ENCODE measurements around the gene BAAT. TPM values are rescaled to one million over a fixed set of nuclear protein-coding genes. Genes with fewer than 3 reads are reported as not detected.

The BAAT gene
- total RNA-seq, 1 experiment from 2014 or later = 0.25 TPM

- H2AFZ ChIP-seq (ENCODE audit: low read depth, low read length, poor library complexity, severe bottlenecking) = no peak overlapping the region
- no peaks in the 10 kb centered on the region for H3K79me2 ChIP-seq (ENCODE audit: insufficient read depth, low read length)
- intact Hi-C loops (cut with micrococcal nuclease) = no loop called here
- TF ChIP-seq POLR2AphosphoS5 (IDR thresholded peaks at IDR 0.05; ENCODE audit: low read depth, low read length) (no peak), SRF (IDR thresholded peaks at IDR 0.05; ENCODE audit: low read depth) (no peak), ATF3 (IDR thresholded peaks at IDR 0.05) (no peak), MAX (IDR thresholded peaks at IDR 0.05) (no peak), EZH2 (IDR thresholded peaks at IDR 0.05) (no peak), CTCF (IDR thresholded peaks at IDR 0.05 in 2 of 3, conservative IDR thresholded peaks at IDR 0.05 in 1 of 3; ENCODE audit: borderline replicate concordance in 1 of 3, insufficient read depth in 1 of 3, low read depth in 2 of 3, low read length in 2 of 3) (no peak), TCF7L2 (IDR thresholded peaks at IDR 0.05; ENCODE audit: borderline replicate concordance, extremely low read depth, insufficient read depth, insufficient read length) (no peak), ELF1 (IDR thresholded peaks at IDR 0.05; ENCODE audit: borderline replicate concordance, low read depth) (no peak), EGR1 (IDR thresholded peaks at IDR 0.05; ENCODE audit: low read depth) (no peak), SP1 (IDR thresholded peaks at IDR 0.05; ENCODE audit: low read depth) (no peak), RAD21 (IDR thresholded peaks at IDR 0.05; ENCODE audit: low read depth) (no peak), REST (IDR thresholded peaks at IDR 0.05; ENCODE audit: low read depth) (no peak), CBX3 (IDR thresholded peaks at IDR 0.05; ENCODE audit: low read depth) (no peak), ZNF274 (IDR thresholded peaks at IDR 0.05; ENCODE audit: low read depth, low read length) (no peak), POLR2A (IDR thresholded peaks at IDR 0.05; ENCODE audit: borderline replicate concordance, extremely low read depth, insufficient read depth, insufficient read length) (no peak), FOSL1 (IDR thresholded peaks at IDR 0.05; ENCODE audit: low read depth) (no peak)
- H3K4me2 ChIP-seq (ENCODE audit: low read length) = no peak overlapping the region
- DNase-seq (ENCODE audit: low read depth, low spot score) = no peak
- no peaks in the 10 kb centered on the region for H3K9me2 ChIP-seq (ENCODE audit: insufficient read depth)
- no peak overlapping the region for H3K4me3 ChIP-seq (replicated peaks in 1 of 2; ENCODE audit: low read depth in 1 of 2, low read length in 2 of 2)
- RAD21 ChIA-PET (ENCODE audit: low non-redundant PET in 1 of 2, low total read pairs in 2 of 2, uncharacterized antibody in 2 of 2, unreplicated experiment in 2 of 2) = no interaction called here
- no peaks in the 10 kb centered on the region for H3K9me3 ChIP-seq (ENCODE audit: control insufficient read depth in 1 of 2, insufficient read depth in 1 of 2, low read depth in 1 of 2, low read length in 2 of 2)
- no peak overlapping the region for H3K27ac ChIP-seq (ENCODE audit: low read depth, low read length)
- CTCF ChIA-PET = interaction anchor here (2.1 kb wide), 1 partner anchor 13 kb away, joined by 6 read pairs; no protein-coding TSS in a partner anchor
- no peak overlapping the region for H3K9ac ChIP-seq (ENCODE audit: low read length)
- BruUV-seq (replicated peaks) = no TSS peak
- H4K20me1 ChIP-seq (ENCODE audit: insufficient read depth) = no peaks in the 10 kb centered on the region
- H3K36me3 ChIP-seq (ENCODE audit: control insufficient read depth in 1 of 2, insufficient read depth in 2 of 2, low read length in 2 of 2) = no peaks in the 10 kb centered on the region
- no peaks in the 10 kb centered on the region for H3K27me3 ChIP-seq (ENCODE audit: insufficient read depth, low read length)
- ATAC-seq = no peak
- POLR2A ChIA-PET = no interaction called here
- H3K4me1 ChIP-seq (ENCODE audit: control insufficient read depth in 1 of 2, insufficient read depth in 2 of 2, low read length in 2 of 2) = no peaks in the 10 kb centered on the region
Measured at GRCh38 chr9:101325053-101325452, 59.8 kb downstream of the BAAT start.
